ENCODE data around the gene EFCAB6.

The EFCAB6 gene

DNA sequence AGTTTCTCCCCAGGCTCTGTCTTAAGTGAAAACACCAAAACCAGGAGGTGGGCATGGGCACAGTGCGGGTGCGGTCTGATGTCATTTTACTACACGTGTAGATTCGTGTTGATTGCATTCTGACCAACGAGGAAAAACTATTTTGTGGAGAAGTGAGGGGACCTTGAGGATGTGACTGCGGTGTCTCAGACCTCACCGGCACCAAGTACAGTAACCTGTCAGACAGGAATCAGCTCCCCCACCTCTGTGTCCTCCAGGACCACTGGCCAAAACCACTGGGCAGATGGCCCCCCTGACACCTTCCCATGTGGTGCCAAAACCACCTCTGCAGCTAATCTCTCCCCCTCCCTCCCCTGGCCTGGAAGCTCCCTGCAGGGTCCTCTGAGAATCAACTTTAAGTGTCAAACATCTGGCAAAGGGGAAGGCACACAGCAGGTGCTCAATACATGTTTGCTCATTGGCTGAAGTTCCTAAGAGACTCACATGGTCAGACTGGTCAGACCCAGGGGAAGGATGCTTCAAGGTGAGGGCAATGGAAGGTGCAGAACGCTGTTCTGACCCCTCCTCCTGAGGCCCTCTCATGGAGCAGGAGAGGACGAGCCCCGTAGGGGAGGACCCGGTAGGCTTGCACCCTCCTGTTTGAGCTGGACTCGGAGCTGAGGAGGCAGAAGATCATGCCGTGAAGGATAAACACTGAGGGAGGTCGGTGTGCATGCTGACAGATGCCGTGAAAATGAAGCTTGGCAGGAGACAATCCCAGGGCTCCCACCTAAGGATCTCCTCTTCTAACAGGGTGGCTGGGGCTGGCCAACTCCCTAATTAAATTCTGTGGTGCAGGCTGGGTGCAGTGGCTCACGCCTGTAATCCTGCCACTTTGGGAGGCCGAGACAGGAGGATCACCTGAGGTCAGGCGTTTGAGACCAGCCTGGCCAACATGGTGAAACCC, 270.4 kb downstream of the EFCAB6 start:
- DNase-seq, result no peak

- no peak for DNase-seq
Measured at GRCh38 chr22:43541022-43541421, 271.1 kb downstream of the EFCAB6 start.

DNA sequence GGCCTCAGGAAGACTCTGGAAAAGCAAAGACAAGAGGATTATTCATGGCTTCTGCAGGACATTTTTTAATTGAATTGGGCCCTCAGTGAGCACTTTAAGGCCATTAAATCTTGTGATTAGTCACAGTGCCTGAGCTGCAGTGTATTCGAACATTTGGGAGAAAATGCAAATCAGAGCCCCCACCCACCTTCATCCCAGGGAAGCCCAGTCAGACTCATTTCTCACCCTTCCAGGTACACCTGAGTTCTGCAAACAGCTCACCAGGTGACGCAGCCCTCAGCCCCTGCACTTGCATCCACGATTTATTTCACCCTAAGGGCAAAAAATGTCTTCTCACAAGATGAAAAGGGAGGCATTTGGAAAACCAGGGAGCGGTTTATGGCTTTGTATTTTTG, 271.6 kb downstream of the EFCAB6 start:
- DNase-seq, result peak; percentile 43

- no peak for DNase-seq
Measured at GRCh38 chr22:43539572-43540528, 272.3 kb downstream of the EFCAB6 start.

GRCh38 chr22:43537019-43537585, 275.0 kb downstream of the EFCAB6 start:
- DNase-seq, result no peak

DNA sequence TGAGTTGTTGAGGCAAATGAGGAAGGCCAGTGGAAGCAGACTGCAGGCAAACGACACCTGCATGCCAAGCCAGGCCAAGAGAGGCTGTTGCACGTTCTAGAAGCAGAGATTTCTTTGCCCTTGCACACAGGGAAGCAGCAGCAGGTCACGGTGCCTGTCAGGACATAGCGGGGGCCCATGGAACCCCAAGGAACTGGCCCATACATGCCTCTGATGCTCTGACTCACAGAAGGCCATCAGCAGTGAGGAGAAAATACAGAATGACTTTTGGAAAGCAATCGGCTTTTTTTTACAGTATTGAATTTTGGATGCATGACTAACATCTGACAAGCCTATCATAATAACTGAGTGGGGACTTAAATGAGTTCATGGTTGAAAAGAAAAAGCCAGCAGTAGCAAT, 276.4 kb downstream of the EFCAB6 start:
- no peak for DNase-seq

GRCh38 chr22:43535336-43535735, 276.8 kb downstream of the EFCAB6 start:
- DNase-seq, result no peak

- DNase-seq, result no peak
Measured at GRCh38 chr22:43534916-43535315, 277.2 kb downstream of the EFCAB6 start.

DNA sequence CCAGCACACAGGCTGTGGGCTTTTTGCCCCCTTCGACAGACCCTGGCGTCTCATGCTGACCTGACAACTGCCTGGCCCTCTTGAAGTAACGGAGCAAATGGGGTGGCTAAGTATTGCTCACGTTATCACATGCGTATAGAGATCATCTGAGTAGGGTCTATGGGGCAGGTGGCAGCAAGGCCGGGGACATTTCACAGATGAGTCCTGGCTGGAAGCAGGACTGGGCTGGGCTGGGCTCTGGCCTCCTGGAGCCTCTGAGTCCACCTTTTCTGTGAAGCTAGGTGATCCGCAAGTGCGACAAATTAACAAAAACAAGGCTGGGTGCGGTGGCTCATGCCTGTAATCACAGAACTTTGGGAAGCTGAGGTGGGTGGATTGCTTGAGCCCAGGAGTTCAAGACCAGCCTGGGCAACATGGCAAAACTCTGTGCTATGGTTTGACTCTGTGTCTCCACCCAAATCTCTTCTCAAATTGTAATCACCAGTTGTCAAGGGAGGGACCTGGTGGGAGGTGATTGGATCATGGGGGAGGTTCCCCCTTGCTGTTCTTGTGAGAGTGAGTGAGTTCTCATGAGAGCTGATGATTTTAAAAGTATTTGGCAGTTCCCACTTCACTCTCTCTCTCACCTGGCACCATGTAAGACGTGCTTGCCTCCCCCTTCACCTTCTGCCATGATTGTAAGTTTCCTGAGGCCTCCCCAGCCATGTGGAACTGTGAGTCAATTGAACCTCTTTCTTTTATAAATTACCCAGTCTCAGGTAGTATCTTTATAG, 278.3 kb downstream of the EFCAB6 start:
- no peak for DNase-seq

- DNase-seq, result no peak
Measured at GRCh38 chr22:43533156-43533530, 279.0 kb downstream of the EFCAB6 start.

- no peak for DNase-seq
Measured at GRCh38 chr22:43532301-43533155, 279.6 kb downstream of the EFCAB6 start.

DNA sequence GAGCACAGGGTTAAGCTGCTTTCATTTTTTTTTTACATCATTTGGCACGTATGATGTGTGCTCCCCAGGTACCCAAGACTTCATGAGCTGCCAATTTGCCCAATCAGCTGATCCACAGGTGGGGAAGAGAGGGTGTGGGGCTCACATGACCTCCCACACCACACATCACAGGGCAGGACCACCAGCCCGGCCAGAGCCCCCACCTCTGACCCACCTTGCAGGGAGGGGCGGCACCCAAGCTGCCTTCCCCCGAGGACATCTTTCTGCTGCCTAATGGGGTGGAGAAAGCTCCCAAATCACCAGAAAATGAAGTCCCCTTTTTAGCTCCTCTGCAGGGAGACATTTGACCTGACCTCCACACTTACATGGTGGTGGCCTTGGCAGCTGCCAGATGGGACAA, 280.5 kb downstream of the EFCAB6 start:
- DNase-seq, result no peak

- no peak for DNase-seq
Measured at GRCh38 chr22:43530349-43531201, 281.5 kb downstream of the EFCAB6 start.

DNA sequence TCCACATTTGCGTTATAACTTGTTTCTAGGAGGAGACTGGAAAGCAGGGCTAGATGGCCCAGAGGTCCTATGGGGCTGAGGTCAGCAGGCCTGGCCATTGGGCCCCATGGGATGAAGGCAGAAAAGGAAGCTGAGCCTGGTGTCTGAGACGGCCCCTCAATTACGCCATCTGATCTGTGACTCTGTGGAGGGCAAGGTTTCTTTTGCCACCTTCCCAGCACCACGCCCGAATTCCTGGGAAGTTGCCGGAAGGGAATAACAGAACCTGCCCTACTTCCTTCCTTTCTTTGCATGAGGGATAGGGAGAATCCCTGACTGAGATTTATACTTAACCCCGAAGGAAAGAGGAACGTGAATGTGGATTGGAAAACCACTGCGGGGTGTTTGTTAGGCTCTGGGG, 282.2 kb downstream of the EFCAB6 start:
- DNase-seq, result no peak

DNA sequence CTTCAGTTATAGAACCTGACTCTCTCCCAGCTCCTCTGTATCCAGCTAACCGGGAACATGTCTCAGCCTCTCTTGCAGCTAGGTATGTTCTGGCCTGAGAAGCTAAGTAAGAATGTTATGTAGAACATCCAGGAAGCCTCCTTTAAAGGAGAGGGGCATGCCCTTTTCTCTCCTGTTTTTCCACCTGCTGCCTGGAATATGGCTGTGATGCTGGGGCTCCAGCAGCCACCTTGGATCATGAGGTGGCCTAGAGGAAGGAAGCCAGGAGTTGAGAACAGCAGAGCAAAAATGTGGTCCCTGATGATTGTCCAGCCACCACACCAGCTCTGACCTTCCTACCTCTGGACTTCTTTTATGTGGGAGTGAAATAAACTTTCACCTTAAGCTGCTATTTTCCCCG, 282.6 kb downstream of the EFCAB6 start:
- no peak for DNase-seq

GRCh38 chr22:43528601-43529360, 283.3 kb downstream of the EFCAB6 start:
- DNase-seq, result no peak

DNA sequence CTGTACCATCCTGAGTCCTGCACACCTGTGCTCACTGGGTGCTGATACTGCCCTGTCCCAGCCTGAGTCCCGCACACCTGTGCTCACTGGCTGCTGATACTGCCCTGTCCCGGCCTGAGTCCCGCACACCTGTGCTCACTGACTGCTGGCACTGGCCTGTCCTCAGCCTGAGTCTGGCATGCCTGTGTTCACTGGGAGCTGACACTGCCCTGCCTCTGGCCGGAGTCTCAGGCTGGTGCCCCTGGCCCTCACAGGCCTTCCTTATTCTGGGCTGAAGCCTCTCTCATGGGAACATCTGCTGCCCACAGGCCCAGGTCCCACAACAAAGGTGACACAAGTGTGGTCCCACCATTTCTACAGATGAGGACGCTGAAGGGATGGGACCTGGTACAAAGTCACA, 285.2 kb downstream of the EFCAB6 start:
- DNase-seq, result no peak

GRCh38 chr22:43526117-43526655, 285.9 kb downstream of the EFCAB6 start:
- DNase-seq, result no peak

GRCh38 chr22:43521716-43522115, 290.4 kb downstream of the EFCAB6 start:
- no peak for DNase-seq
